ENCODE measurements around the gene TMEM30B. TPM values are rescaled to one million over a fixed set of nuclear protein-coding genes. Genes with fewer than 3 reads are reported as not detected.

The TMEM30B gene
- total RNA-seq, 1 experiment from 2014 or later = 0.09 TPM

DNA sequence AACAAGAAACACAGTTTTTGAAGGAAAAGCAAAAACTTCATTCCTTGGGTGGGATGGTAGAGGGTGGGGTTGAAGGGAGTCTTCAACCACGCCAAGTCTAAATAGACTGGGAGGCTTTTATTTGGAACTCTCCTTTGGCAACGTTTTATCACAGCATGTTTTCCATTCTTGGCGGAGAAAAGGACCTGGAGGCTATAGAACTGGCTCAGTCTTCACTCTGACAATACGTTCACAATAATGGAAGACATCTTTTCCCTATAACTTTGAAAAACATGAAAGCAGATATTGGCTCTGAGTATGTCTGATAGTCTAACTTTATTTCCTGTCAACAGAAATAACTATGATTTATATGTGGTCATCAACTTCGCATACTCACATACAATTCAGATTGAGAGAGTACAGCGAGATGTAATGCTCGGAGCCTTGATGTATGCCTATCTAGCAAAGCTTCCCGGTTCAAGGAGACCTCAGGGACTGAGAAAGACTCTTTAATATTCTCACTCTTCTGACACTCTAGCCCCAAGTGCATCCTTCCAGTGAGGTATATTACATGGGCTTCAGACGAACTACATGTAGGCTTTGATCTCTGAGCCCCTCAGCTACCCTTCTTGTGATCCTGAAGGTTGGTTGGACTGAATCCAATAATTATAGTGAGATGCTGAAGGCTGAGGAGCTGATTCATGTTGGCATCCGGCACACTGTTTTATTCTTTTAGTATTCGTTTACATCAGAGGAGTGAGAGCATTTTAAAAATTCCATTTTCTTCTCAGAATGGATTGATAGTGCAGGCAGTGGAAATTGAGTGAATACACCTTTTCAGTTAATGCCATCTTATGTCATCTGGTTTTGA lies 14.0 kb downstream of the TMEM30B start:
- intact Hi-C loops (cut with micrococcal nuclease) = loop anchor here (5.0 kb wide), 2 partner anchors 570 to 860 kb away; no protein-coding TSS in a partner anchor
- ChIA-PET CTCF (interaction anchor here (0.6 to 5.2 kb wide), 7 partner anchors 10 to 189 kb away, joined by 3 to 49 read pairs (median 5); no protein-coding TSS in a partner anchor), POLR2A (interaction anchor here (1.4 kb wide), 2 partner anchors 10 to 18 kb away, joined by 3 read pairs; no protein-coding TSS in a partner anchor)
- H3K9me3 Mint-ChIP-seq (ENCODE audit: unreplicated experiment) = no peaks in the 10 kb centered on the region
- TF ChIP-seq, protein P1, sequence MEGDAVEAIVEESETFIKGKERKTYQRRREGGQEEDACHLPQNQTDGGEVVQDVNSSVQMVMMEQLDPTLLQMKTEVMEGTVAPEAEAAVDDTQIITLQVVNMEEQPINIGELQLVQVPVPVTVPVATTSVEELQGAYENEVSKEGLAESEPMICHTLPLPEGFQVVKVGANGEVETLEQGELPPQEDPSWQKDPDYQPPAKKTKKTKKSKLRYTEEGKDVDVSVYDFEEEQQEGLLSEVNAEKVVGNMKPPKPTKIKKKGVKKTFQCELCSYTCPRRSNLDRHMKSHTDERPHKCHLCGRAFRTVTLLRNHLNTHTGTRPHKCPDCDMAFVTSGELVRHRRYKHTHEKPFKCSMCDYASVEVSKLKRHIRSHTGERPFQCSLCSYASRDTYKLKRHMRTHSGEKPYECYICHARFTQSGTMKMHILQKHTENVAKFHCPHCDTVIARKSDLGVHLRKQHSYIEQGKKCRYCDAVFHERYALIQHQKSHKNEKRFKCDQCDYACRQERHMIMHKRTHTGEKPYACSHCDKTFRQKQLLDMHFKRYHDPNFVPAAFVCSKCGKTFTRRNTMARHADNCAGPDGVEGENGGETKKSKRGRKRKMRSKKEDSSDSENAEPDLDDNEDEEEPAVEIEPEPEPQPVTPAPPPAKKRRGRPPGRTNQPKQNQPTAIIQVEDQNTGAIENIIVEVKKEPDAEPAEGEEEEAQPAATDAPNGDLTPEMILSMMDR (IDR thresholded peaks at IDR 0.05; ENCODE audit: unreplicated experiment) = no peak
- H3K27ac Mint-ChIP-seq (ENCODE audit: low read depth, unreplicated experiment) = no peak overlapping the region
- H3K4me1 Mint-ChIP-seq (ENCODE audit: insufficient read depth, unreplicated experiment) = no peaks in the 10 kb centered on the region
- no TSS peak for BruUV-seq (replicated peaks)
- no peak overlapping the region for H3K4me3 Mint-ChIP-seq (ENCODE audit: unreplicated experiment)
- no peak for DNase-seq (ENCODE audit: unreplicated experiment)
- H3K27me3 Mint-ChIP-seq (ENCODE audit: insufficient read depth, unreplicated experiment) = peaks cover 34% of the 10 kb centered on the region
- no peaks in the 10 kb centered on the region for H3K36me3 Mint-ChIP-seq (ENCODE audit: insufficient read depth, unreplicated experiment)

DNA sequence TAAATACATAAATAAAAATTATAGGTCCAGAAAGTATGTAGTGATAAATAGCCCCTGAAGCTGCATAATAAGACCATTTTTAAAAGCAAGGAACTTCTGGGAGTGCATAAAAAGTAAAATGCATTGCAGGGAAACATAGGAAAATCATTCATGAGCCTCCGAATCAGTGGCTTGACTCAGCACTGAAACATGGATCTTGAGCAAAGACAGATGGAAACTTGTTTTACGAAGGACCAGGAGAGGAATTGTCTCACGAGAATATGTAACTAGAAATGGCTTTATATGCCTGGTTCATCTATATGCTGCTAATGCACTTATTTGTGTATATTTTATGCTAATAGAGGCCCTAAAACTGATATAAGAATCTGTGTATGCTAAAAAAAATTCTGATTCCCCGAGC lies 14.7 kb downstream of the TMEM30B start:
- Mint-ChIP-seq H3K27ac (ENCODE audit: low read depth, unreplicated experiment) (no peak overlapping the region), H3K36me3 (ENCODE audit: insufficient read depth, unreplicated experiment) (no peaks in the 10 kb centered on the region), H3K9me3 (ENCODE audit: unreplicated experiment) (no peaks in the 10 kb centered on the region), H3K4me1 (ENCODE audit: insufficient read depth, unreplicated experiment) (no peaks in the 10 kb centered on the region), H3K4me3 (ENCODE audit: unreplicated experiment) (no peak overlapping the region), H3K27me3 (ENCODE audit: insufficient read depth, unreplicated experiment) (peaks cover 34% of the 10 kb centered on the region)
- intact Hi-C loops (cut with micrococcal nuclease) = loop anchor here (5.0 kb wide), 2 partner anchors 571 to 861 kb away; no protein-coding TSS in a partner anchor
- POLR2A ChIA-PET = interaction anchor here (0.8 to 1.4 kb wide), 2 partner anchors 19 to 89 kb away, joined by 3 read pairs; no protein-coding TSS in a partner anchor
- CTCF ChIA-PET = interaction anchor here (0.7 to 2.7 kb wide), 5 partner anchors 13 to 228 kb away, joined by 3 to 16 read pairs (median 4); no protein-coding TSS in a partner anchor
- no TSS peak for BruUV-seq (replicated peaks)
- no peak for DNase-seq (ENCODE audit: unreplicated experiment)
- TF ChIP-seq, protein P1 (IDR thresholded peaks at IDR 0.05; ENCODE audit: unreplicated experiment) = no peak

DNA sequence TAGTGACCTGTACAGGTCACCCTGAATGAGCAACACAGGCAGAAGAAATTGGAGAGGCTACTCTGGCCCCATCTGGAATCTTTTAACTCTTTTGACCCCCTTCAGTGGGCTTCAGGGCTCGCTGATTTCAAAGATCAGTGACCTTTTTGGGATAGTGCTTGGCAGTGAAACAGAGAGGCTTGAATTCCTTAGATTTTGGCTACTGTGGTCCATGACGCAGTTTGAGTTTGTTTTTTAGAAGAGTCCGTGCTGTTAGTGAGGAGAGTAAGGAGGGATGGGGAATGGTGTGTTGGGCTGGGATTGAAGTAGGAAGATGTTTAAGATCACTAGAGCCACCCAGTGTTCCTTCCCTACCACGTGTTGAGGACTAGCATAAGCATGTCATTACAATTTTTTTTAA lies 16.5 kb downstream of the TMEM30B start:
- H3K27ac Mint-ChIP-seq (ENCODE audit: low read depth, unreplicated experiment) = no peak overlapping the region
- no peak for DNase-seq (ENCODE audit: unreplicated experiment)
- intact Hi-C loops (cut with micrococcal nuclease) = loop anchor here (5.0 kb wide), 2 partner anchors 573 to 863 kb away; no protein-coding TSS in a partner anchor
- CTCF ChIA-PET = no interaction called here
- TF ChIP-seq, protein P1 (IDR thresholded peaks at IDR 0.05; ENCODE audit: unreplicated experiment) = no peak
- peaks cover 34% of the 10 kb centered on the region for H3K27me3 Mint-ChIP-seq (ENCODE audit: insufficient read depth, unreplicated experiment)
- no peaks in the 10 kb centered on the region for H3K36me3 Mint-ChIP-seq (ENCODE audit: insufficient read depth, unreplicated experiment)
- no peaks in the 10 kb centered on the region for H3K9me3 Mint-ChIP-seq (ENCODE audit: unreplicated experiment)
- no peaks in the 10 kb centered on the region for H3K4me1 Mint-ChIP-seq (ENCODE audit: insufficient read depth, unreplicated experiment)
- H3K4me3 Mint-ChIP-seq (ENCODE audit: unreplicated experiment) = no peak overlapping the region
- POLR2A ChIA-PET = no interaction called here
- BruUV-seq (replicated peaks) = no TSS peak

DNA sequence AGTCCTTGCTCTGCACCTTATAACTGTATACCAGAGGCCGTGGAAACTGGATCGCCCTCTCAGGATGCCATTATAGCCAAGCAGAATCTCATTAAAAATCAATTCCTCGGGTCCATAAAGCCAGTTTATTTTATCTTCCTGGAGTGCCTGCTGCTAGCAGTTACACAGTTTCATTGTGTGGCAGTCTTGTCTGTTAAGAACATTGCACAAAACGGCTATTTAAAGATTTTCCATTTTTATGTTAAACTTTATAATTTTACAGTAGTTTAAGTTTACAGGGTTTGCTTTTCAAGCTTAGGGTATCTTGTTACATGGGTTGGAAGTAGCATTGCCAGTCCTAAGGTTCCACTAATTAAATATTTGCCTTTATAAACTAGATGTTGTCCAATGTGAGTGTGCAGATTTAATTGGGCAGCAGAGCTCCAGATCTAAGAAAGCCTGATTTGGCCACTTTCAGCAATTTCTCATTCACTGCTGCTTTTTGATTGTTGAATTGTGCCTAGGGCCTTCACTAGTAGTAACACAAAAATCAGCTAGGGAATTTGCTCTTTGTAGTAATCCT lies 17.0 kb downstream of the TMEM30B start:
- DNase-seq (ENCODE audit: unreplicated experiment) = no peak
- ChIA-PET POLR2A (no interaction called here), CTCF (no interaction called here)
- intact Hi-C loops (cut with micrococcal nuclease) = no loop called here
- Mint-ChIP-seq H3K9me3 (ENCODE audit: unreplicated experiment) (no peaks in the 10 kb centered on the region), H3K36me3 (ENCODE audit: insufficient read depth, unreplicated experiment) (no peaks in the 10 kb centered on the region), H3K4me1 (ENCODE audit: insufficient read depth, unreplicated experiment) (no peaks in the 10 kb centered on the region), H3K27ac (ENCODE audit: low read depth, unreplicated experiment) (no peak overlapping the region), H3K4me3 (ENCODE audit: unreplicated experiment) (no peak overlapping the region), H3K27me3 (ENCODE audit: insufficient read depth, unreplicated experiment) (peaks cover 34% of the 10 kb centered on the region)
- TF ChIP-seq, protein P1 (IDR thresholded peaks at IDR 0.05; ENCODE audit: unreplicated experiment) = no peak
- no TSS peak for BruUV-seq (replicated peaks)
